HepG2 (cell line): Measurements from ENCODE around the gene MBLAC1. TPM values are rescaled to one million over a fixed set of nuclear protein-coding genes. Genes with fewer than 3 reads are reported as not detected.

Source experiments
- AKAP8 ChIP-seq: sonication (generic); formaldehyde crosslinking; IDR thresholded peaks from 2 replicates; pipeline ENCODE4 v1.5.1; 2020; ENCODE audit warnings: mild to moderate bottlenecking, missing genetic modification reagents
- ATAD3A ChIP-seq: sonication (generic); formaldehyde crosslinking; IDR thresholded peaks from 2 replicates; pipeline ENCODE4 v1.4.0; 2020; ENCODE audit warnings: missing genetic modification reagents
- BATF2 ChIP-seq: sonication (generic); formaldehyde crosslinking; IDR thresholded peaks from 2 replicates; pipeline ENCODE4 v1.8.0; 2022; ENCODE audit warnings: mild to moderate bottlenecking, missing genetic modification reagents, moderate library complexity
- BHLHE40 ChIP-seq: IDR thresholded peaks from 2 replicates; pipeline ENCODE4 v1.6.1; 2011; ENCODE audit warnings: low read length, improper control_type of control experiment
- DR1 ChIP-seq: sonication (generic); formaldehyde crosslinking; IDR thresholded peaks from 2 replicates; pipeline ENCODE4 v1.8.0; 2021; ENCODE audit warnings: mild to moderate bottlenecking, missing genetic modification reagents, inconsistent platforms
- FOSL2 ChIP-seq: sonication (generic); formaldehyde crosslinking; IDR thresholded peaks from 2 replicates; pipeline ENCODE4 v1.4.0; 2020; ENCODE audit warnings: missing genetic modification reagents
- FUBP1 ChIP-seq: sonication (generic); formaldehyde crosslinking; IDR thresholded peaks from 2 replicates; pipeline ENCODE4 v1.5.1; 2020; ENCODE audit warnings: missing genetic modification reagents, mild to moderate bottlenecking, borderline replicate concordance
- HHEX ChIP-seq: IDR thresholded peaks from 2 replicates; pipeline ENCODE4 v1.6.1; 2016; ENCODE audit warnings: control low read depth
- MED8 ChIP-seq: sonication (generic); formaldehyde crosslinking; IDR thresholded peaks from 2 replicates; pipeline ENCODE4 v1.8.1; 2023; ENCODE audit warnings: mild to moderate bottlenecking, missing genetic modification reagents; ENCODE audit not compliant: insufficient replicate concordance
- NFKBIZ ChIP-seq: IDR thresholded peaks from 2 replicates; pipeline ENCODE4 v1.6.1; 2018; ENCODE audit warnings: missing genetic modification reagents, missing compliant biosample characterization
- PAX8 ChIP-seq: sonication (generic); formaldehyde crosslinking; IDR thresholded peaks from 2 replicates; pipeline ENCODE4 v1.8.0; 2022; ENCODE audit warnings: mild to moderate bottlenecking, missing genetic modification reagents, borderline replicate concordance
- REST ChIP-seq, 2 experiments: IDR thresholded peaks; 2 replicates each; pipeline ENCODE4 v1.6.1; 2011 to 2012; ENCODE audit warnings: low read length in 2 of 2, borderline replicate concordance in 1 of 2, low read depth in 1 of 2, mild to moderate bottlenecking in 1 of 2, moderate library complexity in 1 of 2
- SRY ChIP-seq: sonication (generic); formaldehyde crosslinking; IDR thresholded peaks from 2 replicates; pipeline ENCODE4 v1.8.0; 2022; ENCODE audit warnings: mild to moderate bottlenecking, missing genetic modification reagents
- ZFAT ChIP-seq: sonication (generic); formaldehyde crosslinking; conservative IDR thresholded peaks from 2 replicates; pipeline ENCODE4 v1.8.1; 2023; ENCODE audit warnings: missing genetic modification reagents, inconsistent platforms
- ZNF224 ChIP-seq: sonication (generic); formaldehyde crosslinking; IDR thresholded peaks from 2 replicates; pipeline ENCODE4 v1.5.0; 2020; ENCODE audit warnings: mild to moderate bottlenecking, missing genetic modification reagents
- ZNF24 ChIP-seq: fragments of 450-650 bp; IDR thresholded peaks from 2 replicates; pipeline ENCODE4 v1.6.1; 2017; ENCODE audit warnings: antibody characterized with exemption, mild to moderate bottlenecking
- ZNF569 ChIP-seq: sonication (generic); formaldehyde crosslinking; IDR thresholded peaks from 2 replicates; pipeline ENCODE4 v1.5.0; 2020; ENCODE audit warnings: mild to moderate bottlenecking, missing genetic modification reagents, moderate library complexity, borderline replicate concordance
- ZNF570 ChIP-seq: sonication (generic); formaldehyde crosslinking; IDR thresholded peaks from 2 replicates; pipeline ENCODE4 v1.4.0; 2020; ENCODE audit warnings: mild to moderate bottlenecking, missing genetic modification reagents, borderline replicate concordance
- ZNF724P ChIP-seq: sonication (generic); formaldehyde crosslinking; IDR thresholded peaks from 2 replicates; pipeline ENCODE4 v1.8.0; 2022; ENCODE audit warnings: missing genetic modification reagents, borderline replicate concordance
- ZNF773 ChIP-seq: sonication (generic); formaldehyde crosslinking; IDR thresholded peaks from 2 replicates; pipeline ENCODE4 v1.4.0; 2020; ENCODE audit warnings: missing genetic modification reagents, borderline replicate concordance
- ZNF790 ChIP-seq: sonication (generic); formaldehyde crosslinking; IDR thresholded peaks from 2 replicates; pipeline ENCODE4 v1.8.0; 2022; ENCODE audit warnings: missing genetic modification reagents, mild to moderate bottlenecking, borderline replicate concordance
- polyA plus RNA-seq, 8 experiments: library from polyadenylated mRNA; depleted of rRNA in 3 of 8; stranded (reverse) in 7 of 8; unstranded in 1 of 8; fragments of >200 nt; fragmentation: Illumina TruSeq in 4 of 8; extraction: Trizol in 4 of 8; gene quantifications; 2 replicates each; pipeline versions ENCODE4 v1.2.1 to v1.2.3, GENCODE V29; 2011 to 2016; ENCODE audit warnings: low read depth in 4 of 8, missing spikeins in 1 of 8, mixed read lengths in 1 of 8; ENCODE audit not compliant: insufficient read depth in 1 of 8
- total RNA-seq, 5 experiments: library from RNA; depleted of rRNA; stranded (reverse); fragments of >200 nt; fragmentation: Illumina TruSeq; extraction: Trizol; gene quantifications; 2 replicates each; pipeline ENCODE4 v1.2.3, GENCODE V29; 2016; ENCODE audit warnings: low read depth in 1 of 5
- TF ChIP-seq, protein P1 (sequence below): sonication (generic); formaldehyde crosslinking; IDR thresholded peaks from 2 replicates; pipeline ENCODE4 v1.4.0; 2020; ENCODE audit warnings: mild to moderate bottlenecking, low read depth, missing genetic modification reagents

The MBLAC1 gene
- total and polyA plus RNA-seq, 2 of the 13 experiments (the other 11 are each of a cell fraction or from before 2014, with no cell fraction given) = 0.79 to 2.1 TPM

DNA sequence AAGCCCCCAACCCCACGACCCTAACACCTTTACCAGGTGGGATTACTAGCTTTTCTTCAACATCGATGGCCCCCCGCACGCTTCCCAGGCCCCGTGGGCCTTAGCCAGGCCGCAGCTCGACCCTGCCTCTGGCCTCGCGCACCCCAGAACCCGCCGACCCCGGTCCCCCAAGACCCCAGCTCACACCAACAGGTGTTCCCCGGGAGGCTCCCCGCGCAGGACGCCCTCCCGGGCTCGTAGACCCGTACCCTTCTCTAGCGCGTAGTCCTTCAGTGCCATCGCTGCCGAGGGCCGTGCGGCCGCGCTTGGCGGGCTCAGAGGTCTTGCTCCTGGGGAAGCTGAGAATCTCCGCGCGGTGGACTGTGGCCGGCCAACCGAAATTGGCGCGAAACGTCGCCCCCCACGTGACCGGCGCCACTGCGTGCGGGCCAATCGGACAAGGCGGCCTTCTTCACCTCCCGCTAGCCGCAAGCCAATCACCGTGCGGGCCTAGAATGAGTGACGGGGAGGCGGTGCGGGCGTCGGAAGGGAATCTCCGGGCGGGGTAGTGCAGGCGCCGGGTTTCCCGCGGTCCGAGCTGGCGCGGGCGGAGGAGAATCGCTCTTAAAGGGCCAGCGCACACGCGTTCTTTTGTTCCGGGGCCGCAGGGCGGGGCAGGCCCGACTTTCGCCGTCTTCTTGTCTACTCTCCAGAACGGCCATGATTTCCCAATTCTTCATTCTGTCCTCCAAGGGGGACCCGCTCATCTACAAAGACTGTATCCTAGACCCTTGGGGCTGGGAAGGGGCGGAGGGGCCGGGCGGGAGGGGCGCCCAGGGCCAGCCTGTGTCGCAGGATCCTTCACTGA, 25.5 kb upstream of the MBLAC1 start, which contains the start of the genes AP4M1 and MCM7 (continued):
- TF ChIP-seq NFKBIZ (CRISPR knock-in tag) (no peak), SRY (CRISPR knock-in tag) (peak; percentile 56), ZNF224 (CRISPR knock-in tag) (no peak; the same call in 1 of the 2 replicates), ZNF569 (CRISPR knock-in tag) (no peak), ZNF724P (CRISPR knock-in tag) (no peak; the same call in 1 of the 2 replicates), DR1 (peak; percentile 73), ZNF570 (CRISPR knock-in tag) (no peak), FOSL2 (CRISPR knock-in tag) (no peak; the same call in 1 of the 2 replicates), PAX8 (CRISPR knock-in tag) (no peak), ZNF773 (CRISPR knock-in tag) (no peak), ATAD3A (no peak), ZFAT (CRISPR knock-in tag) (no peak), ZNF24 (no peak), HHEX (CRISPR knock-in tag) (no peak), FUBP1 (CRISPR knock-in tag) (no peak), BATF2 (CRISPR knock-in tag) (peak; percentile 69), AKAP8 (CRISPR knock-in tag) (no peak), MED8 (CRISPR knock-in tag) (peak; percentile 21), ZNF790 (no peak), REST (IDR thresholded peaks at IDR 0.05; ENCODE audit: borderline replicate concordance in 1 of 2, low read depth in 1 of 2, low read length in 2 of 2) (0 out of 4 replicates have a peak, but pooled peaks of 1 of the 2 experiments have one; percentile 1), BHLHE40 (peak; percentile 46)
- TF ChIP-seq, protein P1, sequence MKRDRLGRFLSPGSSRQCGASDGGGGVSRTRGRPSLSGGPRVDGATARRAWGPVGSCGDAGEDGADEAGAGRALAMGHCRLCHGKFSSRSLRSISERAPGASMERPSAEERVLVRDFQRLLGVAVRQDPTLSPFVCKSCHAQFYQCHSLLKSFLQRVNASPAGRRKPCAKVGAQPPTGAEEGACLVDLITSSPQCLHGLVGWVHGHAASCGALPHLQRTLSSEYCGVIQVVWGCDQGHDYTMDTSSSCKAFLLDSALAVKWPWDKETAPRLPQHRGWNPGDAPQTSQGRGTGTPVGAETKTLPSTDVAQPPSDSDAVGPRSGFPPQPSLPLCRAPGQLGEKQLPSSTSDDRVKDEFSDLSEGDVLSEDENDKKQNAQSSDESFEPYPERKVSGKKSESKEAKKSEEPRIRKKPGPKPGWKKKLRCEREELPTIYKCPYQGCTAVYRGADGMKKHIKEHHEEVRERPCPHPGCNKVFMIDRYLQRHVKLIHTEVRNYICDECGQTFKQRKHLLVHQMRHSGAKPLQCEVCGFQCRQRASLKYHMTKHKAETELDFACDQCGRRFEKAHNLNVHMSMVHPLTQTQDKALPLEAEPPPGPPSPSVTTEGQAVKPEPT (CRISPR knock-in tag) = no peak; the same call in 1 of the 2 replicates
